B cell (primary cell): ENCODE measurements around the gene HPRT1. TPM values are rescaled to one million over a fixed set of nuclear protein-coding genes. Genes with fewer than 3 reads are reported as not detected.

Experiments
- ATAC-seq: fragments of 200-7000 bp; cut with Tn5 transposase; one replicate; pipeline ENCODE4 v1.10.0; 2021; ENCODE audit warnings: low read depth, mild to moderate bottlenecking, moderate number of reproducible peaks, moderate library complexity
- CTCF ChIA-PET: fragments of 350-600 bp; sonication (Branson Sonifier 250); formaldehyde crosslinking; loops from one replicate; lab custom pipeline; 2021; ENCODE audit warnings: antibody characterized with exemption, inconsistent platforms; lab: Charles Lee
- POLR2A ChIA-PET: fragments of 350-600 bp; sonication (Branson Sonifier 250); formaldehyde crosslinking; loops from one replicate; lab custom pipeline; 2021; ENCODE audit warnings: antibody characterized with exemption; lab: Charles Lee
- DNase-seq: peaks from one replicate; pipeline ENCODE4 v3.0.0; 2013
- H2AFZ ChIP-seq: 2 replicates; pipeline ENCODE4 v1.6.1; 2012; ENCODE audit warnings: mild to moderate bottlenecking, low read depth, low read length; ENCODE audit not compliant: insufficient read depth, poor library complexity, severe bottlenecking
- H3K27ac ChIP-seq, 2 donors: 1 replicate in 1 of 2; 2 replicates in 1 of 2; pipeline ENCODE4 v1.5.1; 2012 to 2013; ENCODE audit warnings: low read length in 2 of 2, mild to moderate bottlenecking in 2 of 2, moderate library complexity in 1 of 2
- H3K27me3 ChIP-seq, 4 experiments: fragments of 200-600 bp in 1 of 4; sonication (generic) in 1 of 4; replicated peaks in 1 of 4; 1 replicate in 2 of 4; 2 replicates in 2 of 4; pipeline versions ENCODE4 v1.6.1 to v1.7.0; 2013 to 2016; ENCODE audit warnings: low read length in 3 of 4, mild to moderate bottlenecking in 2 of 4, mixed read lengths in 1 of 4, moderate library complexity in 1 of 4; ENCODE audit not compliant: insufficient read depth in 4 of 4, control insufficient read depth in 3 of 4; ENCODE audit errors: control extremely low read depth in 1 of 4
- H3K36me3 ChIP-seq, 2 experiments: replicated peaks in 1 of 2; 1 replicate in 1 of 2; 2 replicates in 1 of 2; pipeline versions ENCODE4 v1.6.1 to v1.7.1; 2013; ENCODE audit warnings: low read length in 1 of 2; ENCODE audit not compliant: insufficient read depth in 2 of 2, control insufficient read depth in 1 of 2; ENCODE audit errors: control extremely low read depth in 1 of 2, extremely low read depth in 1 of 2
- H3K4me1 ChIP-seq, 2 donors: fragments of 200-600 bp in 1 of 2; sonication (generic) in 1 of 2; 1 replicate in 1 of 2; 2 replicates in 1 of 2; pipeline versions ENCODE4 v1.5.1 to v1.6.1; 2013 to 2017; ENCODE audit warnings: low read length in 2 of 2; ENCODE audit not compliant: control insufficient read depth in 2 of 2, insufficient read depth in 2 of 2
- H3K4me2 ChIP-seq: replicated peaks from 2 replicates; pipeline ENCODE3; 2012; ENCODE audit warnings: mild to moderate bottlenecking, low read depth, low read length; ENCODE audit not compliant: poor library complexity, severe bottlenecking
- H3K4me3 ChIP-seq, 5 experiments: fragments of 200-600 bp in 1 of 5; sonication (generic) in 1 of 5; 1 replicate in 3 of 5; 2 replicates in 2 of 5; pipeline versions ENCODE4 v1.5.1 to v1.7.0; 2011 to 2016; ENCODE audit warnings: low read length in 4 of 5, mild to moderate bottlenecking in 4 of 5, low read depth in 2 of 5, control low read depth in 1 of 5, moderate library complexity in 1 of 5; ENCODE audit not compliant: insufficient read depth in 1 of 5; ENCODE audit errors: control extremely low read depth in 1 of 5, extremely low read depth in 1 of 5
- H3K79me2 ChIP-seq: fragments of 200-600 bp; sonication (generic); one replicate; pipeline ENCODE4 v1.6.0; 2016; ENCODE audit warnings: low read length; ENCODE audit not compliant: control insufficient read depth, insufficient read depth
- H3K9ac ChIP-seq: fragments of 200-600 bp; sonication (generic); 2 replicates; pipeline ENCODE4 v1.6.1; 2017; ENCODE audit warnings: mild to moderate bottlenecking, low read length, moderate library complexity
- H3K9me3 ChIP-seq, 3 donors: one replicate each; pipeline versions ENCODE4 v1.6.1 to v1.7.1; 2013; ENCODE audit warnings: low read length in 2 of 3; ENCODE audit not compliant: control insufficient read depth in 2 of 3, insufficient read depth in 1 of 3; ENCODE audit errors: control extremely low read depth in 1 of 3
- H4K20me1 ChIP-seq: 2 replicates; pipeline ENCODE4 v1.6.0; 2012; ENCODE audit warnings: mild to moderate bottlenecking, low read length; ENCODE audit not compliant: insufficient read depth, control insufficient read depth, poor library complexity, severe bottlenecking
- H3K27ac Mint-ChIP-seq: one replicate; pipeline ENCODE4 v1.8.0; 2021; ENCODE audit warnings: mixed read lengths
- H3K27me3 Mint-ChIP-seq: one replicate; pipeline ENCODE4 v1.8.0; 2021; ENCODE audit warnings: mixed read lengths
- H3K4me1 Mint-ChIP-seq: one replicate; pipeline ENCODE4 v1.8.0; 2021; ENCODE audit warnings: mixed read lengths
- H3K4me3 Mint-ChIP-seq: one replicate; pipeline ENCODE4 v1.8.0; 2021; ENCODE audit warnings: mixed read lengths
- H3K9me3 Mint-ChIP-seq: one replicate; pipeline ENCODE4 v1.8.0; 2022; ENCODE audit warnings: mixed read lengths; ENCODE audit not compliant: insufficient read depth
- EZH2 ChIP-seq: IDR thresholded peaks from 2 replicates; pipeline ENCODE4 v1.6.1; 2012; ENCODE audit warnings: borderline replicate concordance, low read depth, mild to moderate bottlenecking, moderate library complexity, low read length; ENCODE audit not compliant: insufficient read depth, poor library complexity, severe bottlenecking
- WGBS: methylation state at CpG from one replicate; pipeline ENCODE4 v1.1.5; 2013; ENCODE audit warnings: missing lambda C conversion rate; ENCODE audit not compliant: insufficient coverage; 5-methylcytosine and 5-hydroxymethylcytosine counted together
- intact Hi-C: fragments of 100-400 bp; cut with micrococcal nuclease; formaldehyde crosslinking; loops from one replicate; pipeline ENCODE4 v1.10.0; 2022
- polyA plus RNA-seq: library from polyadenylated mRNA; depleted of rRNA; stranded (reverse); fragments of >200 nt; gene quantifications from 2 replicates; pipeline ENCODE4 v1.2.3, GENCODE V29; 2012
- total RNA-seq, 2 donors: library from RNA; stranded (reverse); fragments of 120-200 nt in 1 of 2; gene quantifications; 1 replicate in 1 of 2; 2 replicates in 1 of 2; pipeline versions ENCODE4 v1.2.3 to v1.2.4, GENCODE V29; 2013 to 2022
- TF ChIP-seq, protein P1 (sequence below): fragments of 200-600 bp; IDR thresholded peaks from one replicate; pipeline ENCODE4 v1.8.0; 2022; ENCODE audit warnings: antibody characterized with exemption, mild to moderate bottlenecking

Gene HPRT1
- total and polyA plus RNA-seq, 2 donors (not counting 1 experiment from before 2014, with no cell fraction given): 6.6 to 19.5 TPM

DNA sequence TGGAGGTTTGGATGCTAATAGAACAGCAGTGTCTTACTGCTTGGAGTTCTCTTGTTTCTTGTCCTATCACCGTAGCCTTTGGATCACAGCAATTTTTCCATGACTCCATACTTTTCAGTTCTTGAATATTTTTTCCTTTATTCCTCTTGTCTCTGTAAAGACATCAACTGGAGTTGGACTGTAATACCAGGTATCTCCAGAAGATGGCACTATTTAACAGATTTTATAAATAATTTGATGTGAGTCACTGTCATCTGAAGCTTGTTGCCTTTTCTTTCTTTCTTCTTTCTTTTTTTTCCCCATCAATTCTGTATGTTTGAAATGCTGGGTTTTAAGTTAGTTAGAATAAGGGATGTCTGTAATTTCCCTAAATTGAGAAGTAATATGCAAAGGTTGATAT, 24.1 kb downstream of the HPRT1 start:
- H3K27ac Mint-ChIP-seq: no peak overlapping the region
- no peak overlapping the region for H3K4me3 ChIP-seq
- no peak for TF ChIP-seq EZH2
- TF ChIP-seq, protein P1, sequence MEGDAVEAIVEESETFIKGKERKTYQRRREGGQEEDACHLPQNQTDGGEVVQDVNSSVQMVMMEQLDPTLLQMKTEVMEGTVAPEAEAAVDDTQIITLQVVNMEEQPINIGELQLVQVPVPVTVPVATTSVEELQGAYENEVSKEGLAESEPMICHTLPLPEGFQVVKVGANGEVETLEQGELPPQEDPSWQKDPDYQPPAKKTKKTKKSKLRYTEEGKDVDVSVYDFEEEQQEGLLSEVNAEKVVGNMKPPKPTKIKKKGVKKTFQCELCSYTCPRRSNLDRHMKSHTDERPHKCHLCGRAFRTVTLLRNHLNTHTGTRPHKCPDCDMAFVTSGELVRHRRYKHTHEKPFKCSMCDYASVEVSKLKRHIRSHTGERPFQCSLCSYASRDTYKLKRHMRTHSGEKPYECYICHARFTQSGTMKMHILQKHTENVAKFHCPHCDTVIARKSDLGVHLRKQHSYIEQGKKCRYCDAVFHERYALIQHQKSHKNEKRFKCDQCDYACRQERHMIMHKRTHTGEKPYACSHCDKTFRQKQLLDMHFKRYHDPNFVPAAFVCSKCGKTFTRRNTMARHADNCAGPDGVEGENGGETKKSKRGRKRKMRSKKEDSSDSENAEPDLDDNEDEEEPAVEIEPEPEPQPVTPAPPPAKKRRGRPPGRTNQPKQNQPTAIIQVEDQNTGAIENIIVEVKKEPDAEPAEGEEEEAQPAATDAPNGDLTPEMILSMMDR: peak; percentile 70
- no peak for ATAC-seq
- no CpG with 5 or more reads among the region's 1 CpG for WGBS
- H3K9ac ChIP-seq: no peak overlapping the region
- no peaks in the 10 kb centered on the region for H3K27me3 ChIP-seq
- H3K4me1 Mint-ChIP-seq: no peaks in the 10 kb centered on the region
- ChIA-PET POLR2A (no interaction called here), CTCF (no interaction called here)
- intact Hi-C loops: no loop called here
- H3K9me3 Mint-ChIP-seq: no peaks in the 10 kb centered on the region
- no peaks in the 10 kb centered on the region for H3K79me2 ChIP-seq
- H3K4me1 ChIP-seq: no peaks in the 10 kb centered on the region
- no peaks in the 10 kb centered on the region for H3K9me3 ChIP-seq
- H2AFZ ChIP-seq: no peak overlapping the region
- H3K36me3 ChIP-seq: no peaks in the 10 kb centered on the region
- peak; percentile 24 for DNase-seq
- no peak overlapping the region for H3K4me3 Mint-ChIP-seq
- H3K4me2 ChIP-seq: no peak overlapping the region
- H4K20me1 ChIP-seq: no peaks in the 10 kb centered on the region
- H3K27me3 Mint-ChIP-seq: no peaks in the 10 kb centered on the region
- no peak overlapping the region for H3K27ac ChIP-seq

DNA sequence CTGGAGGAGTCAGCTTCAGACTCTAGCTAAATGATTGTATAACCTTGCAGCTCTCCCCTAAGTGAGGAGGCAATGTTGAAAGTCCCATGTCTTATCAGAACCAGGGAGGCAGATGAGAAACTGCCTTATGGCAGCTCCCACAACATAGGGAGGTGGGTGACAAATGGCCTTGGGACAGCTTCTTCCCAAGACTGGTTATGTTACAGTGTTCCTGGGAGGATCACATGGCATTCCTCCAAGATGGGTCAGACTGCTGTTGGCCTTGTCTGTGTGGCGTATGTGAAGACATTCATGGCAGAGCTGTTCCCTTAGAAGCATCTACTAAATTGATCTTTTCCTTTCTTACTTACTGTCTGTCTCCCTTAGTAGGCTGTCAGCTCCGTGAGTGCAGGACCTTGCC, 42.0 kb downstream of the HPRT1 start:
- no peaks in the 10 kb centered on the region for H3K9me3 Mint-ChIP-seq
- no peaks in the 10 kb centered on the region for H3K9me3 ChIP-seq
- H3K27ac ChIP-seq: no peak overlapping the region
- H3K4me1 ChIP-seq: no peaks in the 10 kb centered on the region
- no peak overlapping the region for H3K4me3 ChIP-seq
- no peak overlapping the region for H3K4me2 ChIP-seq
- H3K36me3 ChIP-seq: peaks cover 0 to 3% of the 10 kb centered on the region in 2 experiments
- DNase-seq (no peak), ATAC-seq (no peak)
- no peaks in the 10 kb centered on the region for H3K4me1 Mint-ChIP-seq
- no peak overlapping the region for H2AFZ ChIP-seq
- H3K79me2 ChIP-seq: no peaks in the 10 kb centered on the region
- H3K27ac Mint-ChIP-seq: no peak overlapping the region
- H3K27me3 Mint-ChIP-seq: no peaks in the 10 kb centered on the region
- TF ChIP-seq, protein P1: no peak
- TF ChIP-seq EZH2: no peak
- ChIA-PET CTCF (no interaction called here), POLR2A (no interaction called here)
- no peak overlapping the region for H3K9ac ChIP-seq
- intact Hi-C loops: no loop called here
- no peak overlapping the region for H3K4me3 Mint-ChIP-seq
- no peaks in the 10 kb centered on the region for H4K20me1 ChIP-seq
- WGBS: no CpG with 5 or more reads among the region's 2 CpGs
- H3K27me3 ChIP-seq: no peaks in the 10 kb centered on the region
